PC-9 (cell line): Measurements from ENCODE around the gene RAB11B.

Experiments
- CTCF ChIP-seq: fragments of 200-600 bp; sonication (generic); conservative IDR thresholded peaks from 2 replicates; pipeline ENCODE4 v1.6.1; 2017; ENCODE audit warnings: mixed run types, antibody characterized with exemption, mild to moderate bottlenecking, moderate library complexity
- EZH2 ChIP-seq: fragments of 200-600 bp; sonication (generic); IDR thresholded peaks from 2 replicates; pipeline ENCODE4 v1.8.0; 2017; ENCODE audit warnings: antibody characterized with exemption, low read depth

GRCh38 chr19:8366961-8367326 is 23.2 kb upstream of the RAB11B start:
- no peak for TF ChIP-seq CTCF
- TF ChIP-seq EZH2, result no peak
